ENCODE measurements around the gene MAP3K4.

DNA sequence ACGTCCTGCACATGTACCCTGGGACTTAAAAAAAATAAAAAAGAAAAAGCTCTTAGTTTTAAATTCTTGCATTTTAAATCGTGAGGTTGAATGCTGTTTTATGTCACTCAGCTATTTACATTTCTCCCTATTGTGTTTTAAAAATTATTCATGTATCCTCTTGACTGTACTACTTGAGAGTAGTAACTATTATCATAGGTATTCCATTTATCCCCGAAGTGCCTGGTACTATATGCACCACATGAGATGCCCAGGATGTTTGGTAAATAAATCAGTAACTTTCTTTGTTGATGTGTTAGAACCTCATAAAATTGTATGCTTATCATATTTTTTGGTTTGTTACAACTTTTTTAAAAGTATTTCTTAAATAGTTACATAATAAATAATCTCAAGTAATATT is 18.4 kb downstream of the MAP3K4 start:
- TF ChIP-seq POLR2A (IDR thresholded peaks at IDR 0.05): no peak
- TF ChIP-seq, protein P1, sequence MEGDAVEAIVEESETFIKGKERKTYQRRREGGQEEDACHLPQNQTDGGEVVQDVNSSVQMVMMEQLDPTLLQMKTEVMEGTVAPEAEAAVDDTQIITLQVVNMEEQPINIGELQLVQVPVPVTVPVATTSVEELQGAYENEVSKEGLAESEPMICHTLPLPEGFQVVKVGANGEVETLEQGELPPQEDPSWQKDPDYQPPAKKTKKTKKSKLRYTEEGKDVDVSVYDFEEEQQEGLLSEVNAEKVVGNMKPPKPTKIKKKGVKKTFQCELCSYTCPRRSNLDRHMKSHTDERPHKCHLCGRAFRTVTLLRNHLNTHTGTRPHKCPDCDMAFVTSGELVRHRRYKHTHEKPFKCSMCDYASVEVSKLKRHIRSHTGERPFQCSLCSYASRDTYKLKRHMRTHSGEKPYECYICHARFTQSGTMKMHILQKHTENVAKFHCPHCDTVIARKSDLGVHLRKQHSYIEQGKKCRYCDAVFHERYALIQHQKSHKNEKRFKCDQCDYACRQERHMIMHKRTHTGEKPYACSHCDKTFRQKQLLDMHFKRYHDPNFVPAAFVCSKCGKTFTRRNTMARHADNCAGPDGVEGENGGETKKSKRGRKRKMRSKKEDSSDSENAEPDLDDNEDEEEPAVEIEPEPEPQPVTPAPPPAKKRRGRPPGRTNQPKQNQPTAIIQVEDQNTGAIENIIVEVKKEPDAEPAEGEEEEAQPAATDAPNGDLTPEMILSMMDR (IDR thresholded peaks at IDR 0.05): no peak
